Activated CD8-positive, alpha-beta T cell treated with anti-CD3 and anti-CD28 coated beads, Interleukin-2, amount 10 ng/mL, durations not matched to agents 7 days and 5 days (primary cell): Measurements from ENCODE around the gene TRPV5. TPM values are rescaled to one million over a fixed set of nuclear protein-coding genes. Genes with fewer than 3 reads are reported as not detected.

Source experiments
- ATAC-seq: fragments of 150-1000 bp; cut with Tn5 transposase; one replicate; pipeline ENCODE4 v1.10.0; 2021; ENCODE audit warnings: moderate library complexity
- CTCF ChIA-PET: fragments of 350-600 bp; sonication (Branson Sonifier 250); formaldehyde crosslinking; loops from one replicate; lab custom pipeline; 2021; ENCODE audit warnings: antibody characterized with exemption; lab: Charles Lee
- POLR2A ChIA-PET: fragments of 350-600 bp; sonication (Branson Sonifier 250); formaldehyde crosslinking; loops from one replicate; lab custom pipeline; 2021; ENCODE audit warnings: antibody characterized with exemption; lab: Charles Lee
- DNase-seq: peaks from one replicate; pipeline ENCODE4 v3.0.0-alpha.2; 2020
- H3K27ac Mint-ChIP-seq: one replicate; pipeline ENCODE4 v1.8.0; 2021; ENCODE audit warnings: mild to moderate bottlenecking, mixed read lengths
- H3K27me3 Mint-ChIP-seq: one replicate; pipeline ENCODE4 v1.8.0; 2021; ENCODE audit warnings: low read depth, mixed read lengths
- H3K36me3 Mint-ChIP-seq: one replicate; pipeline ENCODE4 v1.8.0; 2021; ENCODE audit warnings: low read depth, mixed read lengths
- H3K4me1 Mint-ChIP-seq: one replicate; pipeline ENCODE4 v1.8.0; 2021; ENCODE audit warnings: low read depth, mixed read lengths
- H3K4me3 Mint-ChIP-seq: one replicate; pipeline ENCODE4 v1.8.0; 2021; ENCODE audit warnings: mild to moderate bottlenecking, mixed read lengths
- H3K9me3 Mint-ChIP-seq: one replicate; pipeline ENCODE4 v1.8.0; 2022; ENCODE audit warnings: mixed read lengths; ENCODE audit not compliant: insufficient read depth
- total RNA-seq, 2 experiments: library from RNA; stranded (reverse); gene quantifications; one replicate each; pipeline ENCODE4 v1.2.3, GENCODE V29; 2021

The TRPV5 gene
- total RNA-seq, 2 experiments from 2014 or later, result not detected

GRCh38 chr7:142904128-142904527 is 29.4 kb downstream of the TRPV5 start:
- Mint-ChIP-seq H3K27me3 (peaks cover 24% of the 10 kb centered on the region), H3K4me3 (no peak overlapping the region), H3K4me1 (no peaks in the 10 kb centered on the region), H3K36me3 (no peaks in the 10 kb centered on the region), H3K9me3 (no peaks in the 10 kb centered on the region), H3K27ac (no peak overlapping the region)
- ChIA-PET CTCF (interaction anchor here (1.0 to 1.1 kb wide), 2 partner anchors 24 to 369 kb away, joined by 3 to 4 read pairs; no protein-coding TSS in a partner anchor), POLR2A (no interaction called here)
- no peak for ATAC-seq
- no peak for DNase-seq

GRCh38 chr7:142901426-142902259 is 31.9 kb downstream of the TRPV5 start:
- no peak overlapping the region for H3K4me3 Mint-ChIP-seq
- no peak overlapping the region for H3K27ac Mint-ChIP-seq

GRCh38 chr7:142899661-142900060 is 33.9 kb downstream of the TRPV5 start:
- DNase-seq (no peak), ATAC-seq (no peak)
- CTCF ChIA-PET, result interaction anchor here (0.9 kb wide), 1 partner anchor 27 kb away, joined by 4 read pairs; no protein-coding TSS in a partner anchor
- H3K4me3 Mint-ChIP-seq, result no peak overlapping the region
- H3K36me3 Mint-ChIP-seq, result no peaks in the 10 kb centered on the region
- H3K4me1 Mint-ChIP-seq, result no peaks in the 10 kb centered on the region
- H3K27ac Mint-ChIP-seq, result no peak overlapping the region
- peaks cover 18% of the 10 kb centered on the region for H3K27me3 Mint-ChIP-seq
- no peaks in the 10 kb centered on the region for H3K9me3 Mint-ChIP-seq
- POLR2A ChIA-PET, result interaction anchor here (0.6 kb wide), 1 partner anchor 37 kb away, joined by 3 read pairs; no protein-coding TSS in a partner anchor

More at GRCh38 chr7:142901426-142902259, 31.9 kb downstream of the TRPV5 start:
- no peaks in the 10 kb centered on the region for H3K4me1 Mint-ChIP-seq
- POLR2A ChIA-PET, result no interaction called here
- no peaks in the 10 kb centered on the region for H3K9me3 Mint-ChIP-seq
- ATAC-seq (no peak), DNase-seq (no peak)
- peaks cover 20% of the 10 kb centered on the region for H3K27me3 Mint-ChIP-seq
- H3K36me3 Mint-ChIP-seq, result no peaks in the 10 kb centered on the region
- CTCF ChIA-PET, result interaction anchor here (0.7 to 1.1 kb wide), 2 partner anchors 20 to 313 kb away, joined by 3 read pairs; no protein-coding TSS in a partner anchor

GRCh38 chr7:142898377-142899170 is 35.0 kb downstream of the TRPV5 start:
- Mint-ChIP-seq H3K9me3 (no peaks in the 10 kb centered on the region), H3K4me3 (no peak overlapping the region), H3K27ac (no peak overlapping the region), H3K36me3 (no peaks in the 10 kb centered on the region), H3K27me3 (peaks cover 18% of the 10 kb centered on the region), H3K4me1 (no peaks in the 10 kb centered on the region)
- DNase-seq (no peak), ATAC-seq (no peak)
- ChIA-PET POLR2A (no interaction called here), CTCF (interaction anchor here (0.6 to 1.2 kb wide), 2 partner anchors 17 to 19 kb away, joined by 3 to 6 read pairs; no protein-coding TSS in a partner anchor)

GRCh38 chr7:142897691-142898090 is 35.9 kb downstream of the TRPV5 start:
- ChIA-PET POLR2A (no interaction called here), CTCF (interaction anchor here (0.6 to 1.2 kb wide), 2 partner anchors 16 to 18 kb away, joined by 3 to 6 read pairs; no protein-coding TSS in a partner anchor)
- Mint-ChIP-seq H3K36me3 (no peaks in the 10 kb centered on the region), H3K27me3 (peaks cover 15% of the 10 kb centered on the region), H3K4me1 (no peaks in the 10 kb centered on the region), H3K9me3 (no peaks in the 10 kb centered on the region), H3K27ac (no peak overlapping the region), H3K4me3 (no peak overlapping the region)
- DNase-seq, result no peak
- no peak for ATAC-seq

GRCh38 chr7:142896741-142897379 is 36.7 kb downstream of the TRPV5 start:
- ChIA-PET CTCF (no interaction called here), POLR2A (no interaction called here)
- H3K9me3 Mint-ChIP-seq, result no peaks in the 10 kb centered on the region
- H3K27me3 Mint-ChIP-seq, result peaks cover 10% of the 10 kb centered on the region
- ATAC-seq (no peak), DNase-seq (no peak)
- H3K4me1 Mint-ChIP-seq, result no peaks in the 10 kb centered on the region
- H3K36me3 Mint-ChIP-seq, result no peaks in the 10 kb centered on the region
- H3K27ac Mint-ChIP-seq, result no peak overlapping the region
- H3K4me3 Mint-ChIP-seq, result no peak overlapping the region

GRCh38 chr7:142896151-142896550 is 37.4 kb downstream of the TRPV5 start:
- Mint-ChIP-seq H3K27me3 (peaks cover 4% of the 10 kb centered on the region), H3K27ac (no peak overlapping the region), H3K4me1 (no peaks in the 10 kb centered on the region), H3K36me3 (no peaks in the 10 kb centered on the region), H3K4me3 (no peak overlapping the region), H3K9me3 (no peaks in the 10 kb centered on the region)
- CTCF ChIA-PET, result no interaction called here
- no peak for ATAC-seq
- DNase-seq, result no peak
- POLR2A ChIA-PET, result no interaction called here

GRCh38 chr7:142894985-142895593 is 38.5 kb downstream of the TRPV5 start:
- Mint-ChIP-seq H3K4me3 (no peak overlapping the region), H3K9me3 (no peaks in the 10 kb centered on the region), H3K27ac (no peak overlapping the region), H3K27me3 (peaks cover 3% of the 10 kb centered on the region), H3K36me3 (no peaks in the 10 kb centered on the region), H3K4me1 (no peaks in the 10 kb centered on the region)
- no peak for DNase-seq
- no peak for ATAC-seq
- ChIA-PET POLR2A (interaction anchor here (0.8 kb wide), 1 partner anchor 21 kb away, joined by 3 read pairs; no protein-coding TSS in a partner anchor), CTCF (interaction anchor here (1.5 kb wide), 1 partner anchor 14 kb away, joined by 6 read pairs; no protein-coding TSS in a partner anchor)

- DNase-seq (no peak), ATAC-seq (no peak)
- Mint-ChIP-seq H3K9me3 (no peaks in the 10 kb centered on the region), H3K4me3 (no peak overlapping the region), H3K27ac (no peak overlapping the region), H3K27me3 (no peaks in the 10 kb centered on the region), H3K4me1 (no peaks in the 10 kb centered on the region), H3K36me3 (no peaks in the 10 kb centered on the region)
- CTCF ChIA-PET, result interaction anchor here (1.5 kb wide), 1 partner anchor 13 kb away, joined by 6 read pairs; no protein-coding TSS in a partner anchor
- POLR2A ChIA-PET, result interaction anchor here (0.8 kb wide), 1 partner anchor 20 kb away, joined by 3 read pairs; no protein-coding TSS in a partner anchor
Measured at GRCh38 chr7:142894112-142894984, 39.2 kb downstream of the TRPV5 start.

- H3K27ac Mint-ChIP-seq, result no peak overlapping the region
- POLR2A ChIA-PET, result interaction anchor here (0.6 kb wide), 1 partner anchor 72 kb away, joined by 3 read pairs; no protein-coding TSS in a partner anchor
- no peak for DNase-seq
- no peak overlapping the region for H3K4me3 Mint-ChIP-seq
- ATAC-seq, result no peak
- H3K4me1 Mint-ChIP-seq, result no peaks in the 10 kb centered on the region
- no peaks in the 10 kb centered on the region for H3K9me3 Mint-ChIP-seq
- H3K36me3 Mint-ChIP-seq, result no peaks in the 10 kb centered on the region
- CTCF ChIA-PET, result no interaction called here
- H3K27me3 Mint-ChIP-seq, result no peaks in the 10 kb centered on the region
Measured at GRCh38 chr7:142892951-142893350, 40.6 kb downstream of the TRPV5 start.
